ENCODE data around the gene GABRR2.
A peak's percentile ranks its signal among the peaks of the same experiment; 100 is the strongest.
"Not testable (repeated sequence)": the region's sequence is repeated elsewhere in the genome, so short reads cannot be mapped to it uniquely, and the experiment has no call there.

The GABRR2 gene

GRCh38 chr6:89255417-89255816, 59.7 kb downstream of the GABRR2 start:
- DNase-seq, result no peak

GRCh38 chr6:89254569-89254968, 60.5 kb downstream of the GABRR2 start:
- no peak for DNase-seq

GRCh38 chr6:89252907-89253306, 62.2 kb downstream of the GABRR2 start:
- DNase-seq, result no peak

GRCh38 chr6:89251976-89252375, 63.1 kb downstream of the GABRR2 start:
- no peak for DNase-seq

GRCh38 chr6:89251170-89251569, 63.9 kb downstream of the GABRR2 start:
- no peak for DNase-seq

- no peak for DNase-seq
Observed at GRCh38 chr6:89250239-89250638, 64.9 kb downstream of the GABRR2 start.

- DNase-seq, result no peak
Observed at GRCh38 chr6:89244241-89244985, 70.7 kb downstream of the GABRR2 start.

GRCh38 chr6:89243331-89243629, 71.8 kb downstream of the GABRR2 start:
- DNase-seq, result no peak

GRCh38 chr6:89242574-89243330, 72.3 kb downstream of the GABRR2 start:
- peak; percentile 42 for DNase-seq

- DNase-seq, result no peak
Observed at GRCh38 chr6:89239338-89239737, 75.8 kb downstream of the GABRR2 start.

- no peak for DNase-seq
Observed at GRCh38 chr6:89237158-89237557, 77.9 kb downstream of the GABRR2 start.

- DNase-seq, result not testable (repeated sequence)
Observed at GRCh38 chr6:89233605-89234004, 81.5 kb downstream of the GABRR2 start.

GRCh38 chr6:89222712-89223039, 92.4 kb downstream of the GABRR2 start:
- no peak for DNase-seq

GRCh38 chr6:89221971-89222711, 93.0 kb downstream of the GABRR2 start:
- DNase-seq, result no peak

GRCh38 chr6:89221129-89221528, 94.0 kb downstream of the GABRR2 start:
- no peak for DNase-seq

- no peak for DNase-seq
Observed at GRCh38 chr6:89217299-89217910, 97.7 kb downstream of the GABRR2 start, which contains the start of gene GABRR1. Gene GABRR1, minus strand, starts transcription at chr6:89217358. Its CDS starts 36 bp downstream, at chr6:89217322.

- DNase-seq, result no peak
Observed at GRCh38 chr6:89216411-89216810, 98.7 kb downstream of the GABRR2 start.

GRCh38 chr6:89215391-89215790, 99.7 kb downstream of the GABRR2 start:
- DNase-seq, result no peak

- no peak for DNase-seq
Observed at GRCh38 chr6:89214197-89214596, 100.9 kb downstream of the GABRR2 start.

- DNase-seq, result no peak
Observed at GRCh38 chr6:89212472-89212871, 102.6 kb downstream of the GABRR2 start.

GRCh38 chr6:89209457-89209856, 105.6 kb downstream of the GABRR2 start:
- DNase-seq, result no peak

GRCh38 chr6:89208551-89208950, 106.5 kb downstream of the GABRR2 start:
- no peak for DNase-seq
